Dermis microvascular lymphatic vessel endothelial cell (primary cell): Measurements from ENCODE around the gene LINC01488. TPM values are rescaled to one million over a fixed set of nuclear protein-coding genes. Genes with fewer than 3 reads are reported as not detected.

ENCODE experiments used
- DNase-seq, 2 donors: peaks; one replicate each; pipeline versions ENCODE4 v3.0.0 to v3.0.0-alpha.2; 2010; ENCODE audit warnings: low read depth in 2 of 2
- total RNA-seq: library from RNA; depleted of rRNA; stranded (reverse); fragments of >200 nt; gene quantifications from 2 replicates; pipeline ENCODE4 v1.2.1, GENCODE V29; 2014

LINC01488 gene
- total RNA-seq, 1 donor from 2014 or later: under 0.01 TPM

DNA sequence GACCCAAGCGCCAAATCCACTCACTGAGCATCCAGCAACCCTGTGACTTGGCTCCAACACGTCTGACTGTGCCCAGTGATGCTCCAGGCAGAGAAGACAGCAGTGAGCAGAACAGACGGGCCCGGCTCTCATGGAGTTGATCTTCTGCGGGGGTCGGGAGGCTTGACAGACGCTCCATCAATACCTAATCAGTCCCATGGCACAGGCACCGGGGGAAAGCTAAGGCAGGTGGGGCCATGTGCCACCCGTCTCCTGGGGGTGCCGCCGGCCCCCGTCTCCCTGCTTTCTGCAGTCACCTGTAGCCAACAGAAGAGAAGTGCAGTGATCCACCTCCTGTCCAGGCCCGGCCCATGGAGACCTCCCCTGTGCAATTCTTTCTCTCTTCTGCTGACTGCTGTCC lies 47.5 kb downstream of the LINC01488 start:
- no peak for DNase-seq

DNA sequence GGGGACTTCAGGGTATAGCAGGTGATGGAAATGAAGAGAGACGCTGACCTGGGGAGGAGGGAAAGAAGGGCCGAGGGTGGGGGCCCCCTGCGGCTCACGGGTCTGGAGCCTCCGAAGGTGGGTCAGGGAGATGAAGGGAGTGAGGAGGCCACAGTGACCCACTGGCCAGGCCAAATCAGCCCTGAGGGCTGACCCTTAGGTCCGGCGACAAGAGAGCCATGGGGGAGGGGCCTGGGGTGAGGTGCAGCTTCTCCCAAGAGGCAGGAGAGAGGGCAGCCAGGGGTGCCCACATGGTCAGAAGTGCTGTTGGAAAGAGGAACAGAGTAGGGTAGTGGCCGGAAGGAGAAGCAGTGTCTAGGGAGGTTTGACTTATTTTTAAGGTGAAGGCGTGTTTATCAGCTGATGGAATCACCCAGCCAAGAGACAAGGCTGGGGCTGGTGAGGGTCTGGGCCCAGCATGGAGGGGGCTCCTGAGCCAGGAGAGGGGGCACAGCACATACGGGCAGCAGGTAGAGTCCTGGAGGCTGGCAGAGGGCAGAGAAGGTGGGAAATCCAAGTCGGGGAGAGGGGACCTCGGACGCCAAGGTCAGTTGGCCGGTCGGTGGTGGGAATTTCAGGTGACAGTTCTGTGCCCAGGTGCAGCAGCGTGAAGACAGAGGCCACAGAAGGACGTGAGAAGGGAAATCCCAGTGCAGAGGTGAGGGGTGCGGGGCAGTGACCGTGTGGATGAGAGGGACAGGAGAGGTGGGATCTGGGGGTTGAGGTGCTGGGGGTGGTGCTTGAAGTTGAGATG lies 49.0 kb downstream of the LINC01488 start:
- no peak for DNase-seq

DNA sequence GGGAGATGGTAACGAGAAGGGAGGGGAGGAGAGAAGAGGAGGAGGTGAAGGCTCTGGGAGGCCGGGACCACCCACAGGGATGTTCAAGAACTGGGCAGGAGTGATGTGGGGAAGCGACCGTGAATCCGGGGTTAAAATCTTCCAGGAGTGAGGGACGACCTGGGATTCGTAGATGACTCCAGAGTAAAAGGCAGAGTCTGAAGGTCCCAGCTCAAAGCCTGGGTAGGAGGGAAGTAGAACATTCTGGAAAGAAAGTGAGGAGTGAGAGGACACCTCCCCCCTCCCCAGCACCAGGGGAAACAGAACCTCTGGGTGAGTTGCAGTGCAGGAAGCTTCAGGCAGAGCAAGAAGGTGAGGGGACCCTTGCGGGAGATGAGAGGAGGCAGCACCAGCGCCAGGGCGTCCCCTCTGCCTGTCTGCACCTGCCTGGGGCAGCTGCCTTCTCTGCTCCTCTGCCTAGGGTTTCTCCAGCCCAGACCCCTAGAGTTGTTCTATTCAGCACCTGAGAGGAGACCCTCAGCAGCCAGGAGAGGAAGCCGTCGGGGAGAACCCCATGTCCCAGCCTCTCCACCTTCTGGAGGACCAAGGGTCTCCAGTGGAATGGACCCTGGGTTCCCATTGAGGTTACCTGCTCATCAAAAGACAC lies 49.7 kb downstream of the LINC01488 start:
- DNase-seq: no peak

DNA sequence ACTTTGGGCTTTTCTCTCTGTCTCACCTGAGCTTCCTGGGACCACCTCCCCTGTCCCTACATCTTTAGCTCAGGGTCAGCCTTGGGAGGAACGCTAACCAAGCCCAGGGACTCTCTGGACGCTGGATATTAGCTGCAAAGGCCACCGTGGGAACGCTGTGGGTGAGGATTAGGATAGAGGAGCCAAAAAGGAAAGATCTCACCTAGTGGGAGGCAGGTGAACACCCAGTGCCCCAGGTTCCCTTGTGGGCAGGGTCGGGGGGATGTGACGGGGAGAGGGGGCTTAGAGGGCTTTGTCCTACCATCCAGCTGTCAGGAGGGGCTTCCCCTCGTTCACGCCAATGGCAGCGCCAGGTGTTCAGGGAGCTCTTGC lies 50.2 kb downstream of the LINC01488 start:
- no peak for DNase-seq

DNA sequence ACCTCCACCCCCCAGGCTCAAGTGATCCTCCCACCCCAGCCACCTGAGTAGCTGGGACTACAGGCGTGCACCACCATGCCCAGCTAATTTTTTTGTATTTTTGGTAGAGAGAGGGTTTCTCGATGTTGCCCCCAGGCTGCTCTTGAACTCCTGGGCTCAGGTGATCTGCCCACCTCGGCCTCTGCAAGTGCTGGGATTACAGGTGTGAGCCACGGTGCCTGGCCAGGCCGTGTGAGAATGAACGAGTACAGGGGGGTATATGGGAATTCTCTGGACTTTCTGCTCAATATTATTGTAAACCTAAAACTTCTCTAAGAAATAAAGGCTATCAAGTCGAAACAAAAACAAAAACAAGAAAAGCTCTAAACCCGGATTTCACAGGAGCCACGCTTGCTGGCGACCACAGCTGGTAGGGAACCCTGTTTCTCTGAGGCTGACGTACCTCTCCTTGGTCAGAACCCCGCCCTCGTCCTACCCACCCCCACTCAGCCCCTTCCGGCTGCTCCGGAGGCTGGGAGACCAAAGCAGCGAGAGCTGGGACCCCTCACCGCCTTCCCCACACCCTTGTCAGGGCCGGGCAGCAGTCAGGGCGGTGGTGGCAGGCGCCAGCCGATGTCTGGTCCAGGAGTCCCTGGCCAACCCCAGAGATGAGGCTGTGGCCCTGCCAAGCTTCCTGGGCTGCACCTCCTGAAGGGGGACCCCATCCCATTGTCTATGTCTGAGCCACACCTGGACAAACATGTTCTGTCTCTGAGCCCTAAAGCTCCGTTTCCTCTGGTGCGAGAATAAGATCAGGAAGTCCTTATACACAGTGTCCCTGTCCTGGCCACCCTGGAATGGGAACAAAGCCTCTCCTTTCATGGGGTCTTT lies 52.1 kb downstream of the LINC01488 start:
- no peak for DNase-seq

DNA sequence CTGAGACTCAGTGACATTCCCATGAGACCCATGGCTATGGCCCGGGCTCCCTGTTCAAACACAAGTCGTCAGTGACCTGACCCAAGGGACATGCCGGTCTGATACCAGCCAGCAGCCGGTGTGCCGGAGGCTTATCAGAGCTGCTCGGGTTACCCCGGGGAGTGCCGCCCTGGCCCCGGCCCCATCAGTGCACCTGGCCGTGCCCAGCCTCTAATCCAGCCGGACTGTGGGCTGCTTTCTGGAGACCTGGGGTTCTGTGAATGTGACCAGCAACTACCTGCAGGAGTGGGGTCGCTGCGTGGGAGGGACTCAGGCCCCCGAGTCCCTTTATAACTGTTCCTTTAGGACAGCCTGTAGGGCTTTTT lies 52.7 kb downstream of the LINC01488 start:
- no peak for DNase-seq

DNA sequence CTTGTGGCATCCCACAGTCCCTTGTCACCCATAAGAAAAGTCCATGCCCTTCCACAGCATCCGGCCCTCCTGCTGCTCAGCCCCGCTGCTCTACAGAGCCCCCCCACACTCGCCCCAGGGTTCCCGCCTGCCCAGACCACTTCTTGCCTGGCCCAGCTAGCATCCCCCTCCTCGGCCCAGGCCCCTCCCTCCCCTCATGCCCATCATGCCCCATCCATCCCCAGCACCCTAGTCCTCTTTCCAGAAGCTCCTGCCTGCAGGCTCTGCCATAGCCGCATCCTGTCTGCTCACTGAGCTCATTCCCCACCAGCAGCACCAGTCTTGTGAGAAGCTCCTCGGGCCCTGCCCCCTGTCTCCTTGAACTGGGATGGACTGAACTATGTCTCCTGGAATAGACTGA lies 54.4 kb downstream of the LINC01488 start:
- no peak for DNase-seq

DNA sequence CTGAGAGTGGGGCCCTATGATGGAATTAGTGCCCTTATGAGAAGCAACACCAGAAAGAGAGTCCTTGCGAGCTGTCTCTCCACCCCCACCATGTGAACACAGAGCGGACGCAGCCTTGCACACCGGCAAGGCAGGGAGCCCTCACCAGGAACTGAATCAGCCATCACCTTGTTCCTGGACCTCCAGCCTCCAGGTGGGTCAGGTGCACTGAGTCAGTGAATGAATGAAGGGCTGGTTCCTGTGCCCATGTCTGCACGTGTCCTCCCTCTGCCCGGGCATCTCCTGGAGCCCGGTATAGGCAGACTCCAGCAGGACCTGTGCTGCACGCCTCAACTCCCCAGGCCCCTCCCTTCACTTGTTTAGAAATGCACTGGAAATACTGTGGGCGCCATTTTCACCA lies 54.9 kb downstream of the LINC01488 start:
- no peak for DNase-seq

DNA sequence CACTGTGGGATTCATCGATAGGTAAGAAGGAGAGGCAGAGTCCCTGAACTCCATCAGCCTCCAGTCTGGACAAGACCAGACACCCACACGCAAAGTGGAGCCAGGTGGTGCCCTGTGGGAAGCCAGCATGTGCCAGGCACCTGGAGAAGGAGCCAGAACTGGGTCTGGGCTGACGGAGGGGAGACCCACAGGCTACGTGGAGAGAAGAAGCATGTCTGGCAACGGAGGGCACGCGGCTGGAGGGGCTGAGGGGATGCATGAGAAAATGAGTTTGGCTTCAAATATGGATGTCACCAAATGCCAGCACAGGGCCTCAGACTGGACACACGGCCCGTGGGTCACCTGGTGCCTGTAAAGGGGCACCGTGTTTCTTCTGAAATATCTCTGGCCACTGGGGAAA lies 55.7 kb downstream of the LINC01488 start:
- no peak for DNase-seq

DNA sequence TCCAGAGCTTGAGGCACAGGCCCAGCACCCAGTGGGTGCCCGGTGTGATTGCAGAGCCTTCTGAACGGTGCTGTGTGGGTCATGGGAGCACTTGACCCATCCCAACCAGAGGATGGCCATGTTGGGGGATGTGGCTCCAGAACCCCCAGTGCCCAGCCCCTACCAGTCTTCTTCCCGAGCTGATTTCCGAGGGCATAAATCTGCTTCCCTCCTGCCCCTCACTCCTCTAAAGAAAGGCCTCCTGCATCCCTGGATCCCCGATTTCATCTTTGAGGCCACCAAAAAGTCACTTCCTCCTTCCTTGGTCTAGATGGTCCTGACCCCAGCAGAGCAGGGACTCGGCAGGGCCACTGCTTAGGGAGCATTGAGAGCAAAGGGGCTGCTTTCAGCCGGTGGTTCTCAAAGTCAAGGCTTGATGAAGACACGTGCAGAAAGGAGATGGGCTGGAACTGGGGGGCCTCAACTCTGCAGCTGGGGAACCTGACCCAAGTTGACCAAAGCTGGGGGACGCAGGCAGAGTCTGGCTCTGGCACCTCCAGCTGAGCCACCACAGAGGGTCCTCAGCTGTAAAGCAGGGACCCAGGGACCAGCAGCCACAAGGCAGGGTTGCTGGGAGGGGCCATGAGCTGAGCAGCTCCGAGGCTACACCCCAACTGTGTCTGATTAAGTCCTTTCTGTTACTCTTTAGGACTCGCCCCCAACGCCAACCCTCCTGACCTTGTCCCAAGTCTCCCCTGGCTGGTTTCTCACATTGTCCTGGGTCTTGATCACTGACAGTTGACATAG lies 56.6 kb downstream of the LINC01488 start:
- DNase-seq: no peak

DNA sequence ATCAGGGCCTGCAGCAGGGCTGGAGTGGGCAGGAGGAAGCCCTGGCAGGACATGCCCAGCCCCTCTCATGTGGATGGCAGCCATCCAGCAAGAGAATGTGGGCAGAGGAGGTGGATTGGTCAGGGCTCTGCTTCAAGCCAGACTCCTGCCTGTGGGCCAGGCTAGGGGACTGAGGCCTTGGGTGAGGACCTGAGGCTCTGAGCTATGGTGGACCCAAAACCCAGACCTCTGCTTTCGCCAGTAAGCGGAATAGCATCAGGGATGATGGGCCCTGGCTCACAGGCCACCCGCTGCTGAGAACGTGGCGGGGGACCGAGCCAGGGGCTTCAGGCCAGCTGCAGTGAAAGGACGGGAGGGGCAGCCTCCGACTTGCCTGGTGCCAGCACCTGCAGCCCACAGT lies 57.4 kb downstream of the LINC01488 start:
- no peak for DNase-seq

DNA sequence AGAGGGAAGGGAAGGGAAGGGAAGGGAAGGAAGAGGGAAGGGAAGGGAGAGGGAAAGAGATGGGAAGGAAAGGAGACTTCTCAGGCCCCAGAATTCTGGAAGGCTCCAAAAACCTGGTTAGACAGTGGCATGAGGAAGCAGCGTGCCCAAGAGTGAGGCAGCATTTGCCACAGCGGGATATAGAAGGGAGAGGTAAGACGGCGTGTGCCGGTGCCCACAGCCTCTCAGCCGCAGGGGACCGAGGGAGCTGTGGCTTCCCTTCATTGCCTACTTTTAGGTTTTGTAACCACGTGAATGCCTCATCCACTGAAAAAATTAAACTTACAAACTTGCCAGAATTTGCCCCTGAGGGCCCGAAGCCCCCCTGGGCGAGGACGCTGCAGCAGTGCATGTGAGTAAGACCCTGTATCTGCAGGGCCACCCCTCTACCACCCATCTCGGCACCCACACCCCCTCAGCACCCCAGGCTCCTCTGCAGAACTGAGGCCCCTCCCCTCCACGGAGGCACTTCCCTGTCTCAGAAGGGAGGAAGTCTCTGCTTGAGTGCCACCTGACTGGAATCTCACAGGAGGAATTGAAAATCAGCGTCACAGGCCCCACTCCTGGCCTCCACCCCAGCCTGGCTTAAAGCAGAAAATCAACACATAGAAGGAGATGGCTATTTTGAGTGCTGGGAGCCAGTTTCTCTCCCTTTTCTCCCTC lies 58.1 kb downstream of the LINC01488 start:
- DNase-seq: no peak

DNA sequence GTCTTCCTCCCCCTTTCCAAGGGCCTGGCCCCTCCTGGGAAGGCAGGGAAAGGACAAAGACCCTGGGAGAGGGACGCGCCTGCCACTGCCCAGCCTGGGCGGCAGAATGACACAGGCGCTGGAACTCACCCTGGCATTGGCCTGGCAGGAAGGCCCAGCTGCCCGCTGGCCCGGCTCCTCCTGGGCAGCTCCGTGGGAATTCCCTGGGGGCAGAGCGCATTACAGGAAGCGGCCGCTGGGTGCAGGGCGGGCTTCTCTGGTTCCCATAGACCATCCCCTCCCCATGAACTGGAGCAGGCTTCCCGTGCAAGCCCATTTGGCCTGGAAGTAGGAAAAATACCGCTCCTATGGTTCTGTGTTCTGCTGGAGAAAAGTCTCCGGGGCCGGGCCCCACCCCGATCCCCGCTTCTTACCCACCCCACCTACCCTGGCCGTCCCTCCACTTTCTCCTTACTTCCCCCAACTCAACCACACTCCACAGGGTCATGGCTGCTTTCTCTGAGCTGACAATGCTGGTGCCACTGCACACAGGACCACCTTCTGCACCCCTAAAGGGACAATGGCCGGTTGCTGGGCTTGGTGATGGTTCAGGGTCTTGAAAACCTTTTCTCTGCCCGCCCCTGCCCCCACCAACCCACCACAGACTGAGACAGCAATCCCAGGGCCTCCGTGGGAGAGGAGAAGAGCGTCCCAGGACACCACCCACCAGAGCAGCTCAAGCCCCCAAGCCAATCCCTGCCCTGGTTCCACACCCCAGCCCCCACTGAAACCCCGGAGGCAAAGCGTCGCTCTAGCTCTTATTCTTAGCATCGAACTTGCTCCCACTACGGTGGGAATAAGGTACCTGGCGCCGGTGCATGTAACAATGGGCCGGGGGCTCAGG lies 58.9 kb downstream of the LINC01488 start:
- DNase-seq: peak; percentile 21 to 60

DNA sequence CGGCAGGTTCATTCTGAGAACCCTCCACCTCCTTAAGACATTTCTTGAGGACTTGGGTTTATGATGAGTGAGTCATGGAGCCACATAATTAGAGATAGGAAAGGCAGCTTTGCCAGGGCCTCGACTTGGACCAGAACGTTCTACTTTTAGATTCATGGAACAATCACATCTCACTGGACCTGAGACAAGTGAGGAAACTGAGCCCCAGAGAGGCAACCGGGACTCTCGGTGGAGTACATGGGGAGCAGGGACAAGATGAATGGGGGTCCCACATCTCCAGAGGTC lies 59.5 kb downstream of the LINC01488 start:
- no peak for DNase-seq

DNA sequence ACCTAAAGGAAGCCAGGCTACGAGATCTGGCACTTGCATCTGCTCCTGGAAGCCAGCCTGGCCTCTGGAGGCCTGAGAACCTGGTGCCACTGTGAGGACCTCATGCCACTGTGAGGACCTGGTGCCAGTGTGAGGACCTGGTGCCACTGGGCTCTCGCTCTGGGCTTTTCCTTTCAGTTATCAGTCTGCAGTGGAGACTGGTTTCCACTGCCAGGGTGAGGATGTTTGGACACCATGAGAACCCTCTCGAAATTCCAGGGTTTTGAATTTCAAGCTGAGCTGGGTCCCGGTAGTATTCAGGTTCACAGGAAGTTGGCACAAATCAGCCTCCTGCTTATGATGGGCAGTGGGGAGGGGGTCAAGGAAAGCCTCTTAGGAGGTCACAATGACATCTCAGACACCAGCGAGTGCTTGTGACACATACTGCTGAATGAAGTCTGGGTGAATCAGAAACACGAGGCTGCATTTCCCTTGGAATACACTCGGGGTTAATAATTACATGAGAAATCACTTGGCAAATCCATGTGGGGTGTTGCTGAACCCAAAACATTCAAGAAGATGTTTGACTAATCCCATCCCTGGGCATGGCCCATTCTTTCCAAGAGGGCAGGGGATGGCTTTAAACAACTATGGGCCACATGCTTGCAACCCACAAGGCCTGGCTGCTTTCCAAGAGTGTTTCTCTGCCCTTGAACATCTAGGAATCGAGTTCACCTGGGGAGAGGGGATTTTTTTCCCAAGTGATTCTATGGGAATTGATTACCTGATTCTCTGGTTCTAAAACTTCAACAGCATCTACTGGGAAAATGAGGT lies 60.2 kb downstream of the LINC01488 start:
- DNase-seq: peak in 1 of 2 donors; percentile 13

DNA sequence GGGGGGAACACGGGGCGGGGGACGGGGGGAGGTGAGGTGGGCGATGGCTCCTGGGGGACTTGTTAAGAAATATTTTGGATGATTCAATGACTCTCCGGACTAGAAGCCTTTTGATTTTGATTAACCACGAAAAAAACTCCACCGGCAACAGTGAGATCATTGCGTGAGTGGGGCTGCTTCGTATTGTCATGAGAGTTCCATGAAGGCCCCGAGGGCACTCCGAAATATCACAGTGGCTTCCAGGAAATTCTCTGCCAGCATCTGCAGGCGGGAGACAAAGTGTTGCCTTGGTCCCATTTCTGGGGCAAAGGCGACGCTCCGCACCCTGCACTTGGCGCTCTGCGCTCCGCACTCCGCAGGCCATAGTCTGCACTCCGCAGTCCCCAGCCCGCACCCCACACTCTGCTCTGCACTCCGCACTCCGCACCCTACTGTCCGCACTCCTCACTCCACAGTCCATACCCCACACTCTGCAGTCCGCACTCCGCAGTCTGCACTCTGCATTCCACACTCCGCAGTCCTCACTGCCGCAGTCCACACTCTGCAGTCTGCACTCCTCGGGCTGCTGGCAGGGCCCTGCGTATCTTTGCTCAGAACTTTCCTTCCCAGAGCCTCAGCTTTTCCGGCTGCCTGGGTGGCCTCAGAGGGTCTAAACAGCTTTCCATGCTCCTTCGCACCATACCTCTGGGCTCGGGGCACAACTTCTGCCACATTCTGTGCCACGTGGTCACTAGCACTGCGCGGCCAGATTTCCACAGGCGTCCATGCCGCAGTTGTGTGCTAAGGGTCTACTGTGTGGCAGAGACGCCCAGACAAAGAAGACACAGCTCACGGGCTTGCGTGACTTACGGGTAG lies 61.1 kb downstream of the LINC01488 start:
- DNase-seq: no peak
